A549 (cell line): ENCODE measurements around the gene KCNK2. TPM values are rescaled to one million over a fixed set of nuclear protein-coding genes. Genes with fewer than 3 reads are reported as not detected.

Experiments used
- ATAC-seq, 2 experiments: fragments of 200-7000 bp in 1 of 2; fragments of >200 bp in 1 of 2; cut with Nextera tagmentation in 1 of 2; cut with Tn5 transposase in 1 of 2; 3 replicates each; pipeline versions ENCODE4 v1.8.0 to v1.9.1; 2018 to 2020; ENCODE audit warnings: mild to moderate bottlenecking in 1 of 2, moderate library complexity in 1 of 2
- CTCF ChIA-PET: fragments of 300-600 bp; sonication (Branson Sonifier 250); formaldehyde crosslinking; extraction: SDS; loops from one replicate; lab custom pipeline; 2021; ENCODE audit warnings: antibody characterized with exemption, inconsistent platforms; lab: Yijun Ruan, JAX
- POLR2A ChIA-PET: fragments of 350-600 bp; formaldehyde crosslinking; extraction: SDS; loops from one replicate; lab custom pipeline; 2021; ENCODE audit warnings: antibody characterized with exemption, inconsistent platforms; lab: Yijun Ruan, JAX
- DNase-seq, 2 experiments: peaks; one replicate each; pipeline versions ENCODE4 v3.0.0 to v3.0.0-alpha.2; 2011 to 2016; ENCODE audit warnings: low read depth in 1 of 2, low spot score in 1 of 2
- FAIRE-seq: peaks from 2 replicates; lab custom pipeline; 2011; peaks lifted over from hg19 to GRCh38; lab: Jason Lieb, UNC
- H3K27ac ChIP-seq, 2 experiments: fragments of >200 bp; sonication (Bioruptor Twin); formaldehyde crosslinking; 3 replicates each; pipeline ENCODE4 v1.5.1; 2016 to 2017
- H3K4me1 ChIP-seq: fragments of >200 bp; sonication (Bioruptor Twin); formaldehyde crosslinking; 3 replicates; pipeline ENCODE4 v1.6.1; 2016
- H3K4me2 ChIP-seq: fragments of >200 bp; sonication (Bioruptor Twin); formaldehyde crosslinking; 3 replicates; pipeline ENCODE4 v1.6.1; 2016
- H3K4me3 ChIP-seq: fragments of >200 bp; sonication (Bioruptor Twin); formaldehyde crosslinking; 3 replicates; pipeline ENCODE4 v1.5.1; 2016
- H3K9me3 ChIP-seq: fragments of >200 bp; sonication (Bioruptor Twin); formaldehyde crosslinking; 3 replicates; pipeline ENCODE4 v1.6.1; 2016
- BHLHE40 ChIP-seq: IDR thresholded peaks from 2 replicates; pipeline ENCODE4 v1.6.1; 2012; ENCODE audit warnings: low read depth, low read length, inconsistent platforms
- CEBPB ChIP-seq, 2 experiments: fragments of >200 bp in 1 of 2; sonication (Bioruptor Twin) in 1 of 2; formaldehyde crosslinking in 1 of 2; IDR thresholded peaks; 2 replicates each; pipeline ENCODE4 v1.6.1; 2012 to 2016
- CHD2 ChIP-seq: fragments of 150-350 bp; IDR thresholded peaks from 2 replicates; pipeline ENCODE4 v1.6.1; 2014; ENCODE audit warnings: low read length; ENCODE audit not compliant: partially characterized antibody
- EHMT2 ChIP-seq: fragments of 200-600 bp; sonication (generic); IDR thresholded peaks from 2 replicates; pipeline ENCODE4 v1.6.1; 2016; ENCODE audit warnings: antibody characterized with exemption, low read depth, mild to moderate bottlenecking, moderate library complexity
- EP300 ChIP-seq, 2 experiments: fragments of >200 bp; sonication (Bioruptor Twin); formaldehyde crosslinking; IDR thresholded peaks; 2 replicates in 1 of 2; 3 replicates in 1 of 2; pipeline ENCODE4 v1.6.1; 2016 to 2017
- FOSB ChIP-seq: fragments of 250-450 bp; sonication (Bioruptor Pico); IDR thresholded peaks from 2 replicates; pipeline ENCODE4 v1.5.0; 2020; ENCODE audit warnings: mild to moderate bottlenecking, moderate library complexity
- HDAC2 ChIP-seq: fragments of 200-600 bp; sonication (generic); IDR thresholded peaks from 2 replicates; pipeline ENCODE4 v1.6.1; 2016
- HOXB13 ChIP-seq: fragments of 250-450 bp; sonication (Bioruptor Pico); IDR thresholded peaks from 2 replicates; pipeline ENCODE4 v1.5.0; 2020; ENCODE audit warnings: low read depth, mild to moderate bottlenecking, moderate library complexity
- HOXB5 ChIP-seq: fragments of 250-450 bp; sonication (Bioruptor Pico); IDR thresholded peaks from 2 replicates; pipeline ENCODE4 v1.5.0; 2020; ENCODE audit warnings: mild to moderate bottlenecking, moderate library complexity
- JUN ChIP-seq, 2 experiments: fragments of >200 bp; sonication (Bioruptor Twin); formaldehyde crosslinking; IDR thresholded peaks; 2 replicates in 1 of 2; 3 replicates in 1 of 2; pipeline ENCODE4 v1.6.1; 2016 to 2017
- NFE2L2 ChIP-seq: fragments of 150-350 bp; conservative IDR thresholded peaks from 2 replicates; pipeline ENCODE4 v1.6.1; 2014; ENCODE audit warnings: low read length
- NPAS2 ChIP-seq: fragments of 250-450 bp; sonication (Bioruptor Pico); IDR thresholded peaks from 2 replicates; pipeline ENCODE4 v1.8.0; 2022; ENCODE audit warnings: mild to moderate bottlenecking, moderate library complexity, borderline replicate concordance
- PBX3 ChIP-seq: IDR thresholded peaks from 2 replicates; pipeline ENCODE4 v1.6.1; 2012
- POLR2A ChIP-seq: IDR thresholded peaks from 2 replicates; pipeline ENCODE4 v1.6.1; 2012; ENCODE audit warnings: mild to moderate bottlenecking, low read length
- RARB ChIP-seq: fragments of 250-450 bp; sonication (Bioruptor Pico); IDR thresholded peaks from 2 replicates; pipeline ENCODE4 v1.8.0; 2021; ENCODE audit warnings: mild to moderate bottlenecking, moderate library complexity
- ZNF302 ChIP-seq: fragments of 250-450 bp; sonication (Bioruptor Pico); IDR thresholded peaks from 2 replicates; pipeline ENCODE4 v1.9.0; 2021; ENCODE audit warnings: inconsistent platforms, mild to moderate bottlenecking, moderate library complexity
- ZSCAN20 ChIP-seq: fragments of 250-450 bp; sonication (Bioruptor Pico); IDR thresholded peaks from 2 replicates; pipeline ENCODE4 v1.8.0; 2022; ENCODE audit warnings: mild to moderate bottlenecking, moderate library complexity
- WGBS: methylation state at CpG from one replicate; pipeline ENCODE4 v1.1.6; 2017; ENCODE audit errors: missing lambda C conversion rate; 5-methylcytosine and 5-hydroxymethylcytosine counted together
- polyA plus RNA-seq, 4 experiments: library from polyadenylated mRNA; depleted of rRNA in 3 of 4; stranded (reverse); fragments of >200 nt; fragmentation: RNase III in 1 of 4; extraction: RNeasy Plus Mini Kit Qiagen cat#74134 plus additional on column Dnase treatment in 1 of 4; gene quantifications; 2 replicates in 3 of 4; 3 replicates in 1 of 4; pipeline ENCODE4 v1.2.3, GENCODE V29; 2011 to 2017
- TF ChIP-seq, protein P1 (sequence below): fragments of 250-450 bp; sonication (Bioruptor Pico); IDR thresholded peaks from 2 replicates; pipeline ENCODE4 v1.5.0; 2020; ENCODE audit warnings: low read depth, mild to moderate bottlenecking, moderate library complexity
- TF ChIP-seq, protein P2 (sequence below): fragments of >200 bp; sonication (Bioruptor Twin); formaldehyde crosslinking; IDR thresholded peaks from 3 replicates; pipeline ENCODE4 v1.5.1; 2016
- TF ChIP-seq, protein P3 (sequence below): fragments of 200-600 bp; sonication (generic); IDR thresholded peaks from 2 replicates; pipeline ENCODE4 v1.6.1; 2016; ENCODE audit warnings: antibody characterized with exemption, mild to moderate bottlenecking, moderate library complexity
- TF ChIP-seq, protein P4 (sequence below): fragments of 250-450 bp; sonication (Bioruptor Pico); IDR thresholded peaks from 2 replicates; pipeline ENCODE4 v1.5.0; 2021; ENCODE audit warnings: mild to moderate bottlenecking, moderate library complexity, borderline replicate concordance

Gene KCNK2
- polyA plus RNA-seq, 2 of the 4 experiments (the other 2 are of a cell fraction): 0.04 TPM; not detected in 1

DNA sequence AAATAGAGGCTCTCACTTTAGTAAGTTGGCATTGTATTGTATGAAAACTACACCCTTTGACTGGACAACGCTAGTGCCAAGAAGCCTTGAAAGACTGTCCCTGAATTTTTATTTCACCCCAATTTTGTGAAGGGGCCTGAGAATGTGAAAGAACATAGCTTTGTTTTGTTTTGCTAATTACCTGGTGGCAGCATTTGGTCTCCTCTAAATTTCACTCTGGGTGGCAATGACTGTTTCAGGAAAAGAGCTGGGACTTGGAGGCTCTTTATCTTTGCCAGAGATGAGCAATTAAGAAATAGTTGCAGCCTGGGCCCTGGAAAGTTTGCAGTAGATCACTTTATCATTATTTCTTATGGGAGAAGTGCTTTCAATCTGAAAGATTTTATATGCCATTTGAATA is 117.6 kb downstream of the KCNK2 start (continued):
- no peak for TF ChIP-seq JUN (IDR thresholded peaks at IDR 0.05)
- TF ChIP-seq NFE2L2: no peak
- TF ChIP-seq EP300 (IDR thresholded peaks at IDR 0.05): no peak

- POLR2A ChIA-PET: no interaction called here
- ATAC-seq (no peak), FAIRE-seq (no peak), DNase-seq (no peak)
- no peaks in the 10 kb centered on the region for H3K4me1 ChIP-seq
- WGBS: 33% methylated on average over 2 of the region's 2 CpGs
- no peaks in the 10 kb centered on the region for H3K9me3 ChIP-seq
- H3K27ac ChIP-seq: no peak overlapping the region
- no peak overlapping the region for H3K4me3 ChIP-seq
- TF ChIP-seq, protein P1, sequence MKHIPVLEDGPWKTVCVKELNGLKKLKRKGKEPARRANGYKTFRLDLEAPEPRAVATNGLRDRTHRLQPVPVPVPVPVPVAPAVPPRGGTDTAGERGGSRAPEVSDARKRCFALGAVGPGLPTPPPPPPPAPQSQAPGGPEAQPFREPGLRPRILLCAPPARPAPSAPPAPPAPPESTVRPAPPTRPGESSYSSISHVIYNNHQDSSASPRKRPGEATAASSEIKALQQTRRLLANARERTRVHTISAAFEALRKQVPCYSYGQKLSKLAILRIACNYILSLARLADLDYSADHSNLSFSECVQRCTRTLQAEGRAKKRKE: no peak
- no peak for TF ChIP-seq ZNF302 (CRISPR knock-in tag)
- no peak for TF ChIP-seq CEBPB (IDR thresholded peaks at IDR 0.05)
- TF ChIP-seq PBX3: no peak
- TF ChIP-seq, protein P2, sequence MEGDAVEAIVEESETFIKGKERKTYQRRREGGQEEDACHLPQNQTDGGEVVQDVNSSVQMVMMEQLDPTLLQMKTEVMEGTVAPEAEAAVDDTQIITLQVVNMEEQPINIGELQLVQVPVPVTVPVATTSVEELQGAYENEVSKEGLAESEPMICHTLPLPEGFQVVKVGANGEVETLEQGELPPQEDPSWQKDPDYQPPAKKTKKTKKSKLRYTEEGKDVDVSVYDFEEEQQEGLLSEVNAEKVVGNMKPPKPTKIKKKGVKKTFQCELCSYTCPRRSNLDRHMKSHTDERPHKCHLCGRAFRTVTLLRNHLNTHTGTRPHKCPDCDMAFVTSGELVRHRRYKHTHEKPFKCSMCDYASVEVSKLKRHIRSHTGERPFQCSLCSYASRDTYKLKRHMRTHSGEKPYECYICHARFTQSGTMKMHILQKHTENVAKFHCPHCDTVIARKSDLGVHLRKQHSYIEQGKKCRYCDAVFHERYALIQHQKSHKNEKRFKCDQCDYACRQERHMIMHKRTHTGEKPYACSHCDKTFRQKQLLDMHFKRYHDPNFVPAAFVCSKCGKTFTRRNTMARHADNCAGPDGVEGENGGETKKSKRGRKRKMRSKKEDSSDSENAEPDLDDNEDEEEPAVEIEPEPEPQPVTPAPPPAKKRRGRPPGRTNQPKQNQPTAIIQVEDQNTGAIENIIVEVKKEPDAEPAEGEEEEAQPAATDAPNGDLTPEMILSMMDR: no peak
- no peak for TF ChIP-seq HDAC2
- TF ChIP-seq, all 56 proteins: peak for 0
- H3K4me2 ChIP-seq: no peak overlapping the region
- CTCF ChIA-PET: no interaction called here
These were observed 118.7 kb downstream of the KCNK2 start for GRCh38 chr1:215201283-215201682.

GRCh38 chr1:215202868-215203267 is 120.3 kb downstream of the KCNK2 start:
- POLR2A ChIA-PET: no interaction called here

More at GRCh38 chr1:215202868-215203267, 120.3 kb downstream of the KCNK2 start:
- H3K4me3 ChIP-seq: no peak overlapping the region
- no peaks in the 10 kb centered on the region for H3K9me3 ChIP-seq
- no peak for DNase-seq
- H3K4me2 ChIP-seq: no peak overlapping the region
- no peak for TF ChIP-seq HOXB5 (CRISPR knock-in tag)
- no peak for TF ChIP-seq RARB (CRISPR knock-in tag)
- no peak for TF ChIP-seq BHLHE40
- TF ChIP-seq, protein P3, sequence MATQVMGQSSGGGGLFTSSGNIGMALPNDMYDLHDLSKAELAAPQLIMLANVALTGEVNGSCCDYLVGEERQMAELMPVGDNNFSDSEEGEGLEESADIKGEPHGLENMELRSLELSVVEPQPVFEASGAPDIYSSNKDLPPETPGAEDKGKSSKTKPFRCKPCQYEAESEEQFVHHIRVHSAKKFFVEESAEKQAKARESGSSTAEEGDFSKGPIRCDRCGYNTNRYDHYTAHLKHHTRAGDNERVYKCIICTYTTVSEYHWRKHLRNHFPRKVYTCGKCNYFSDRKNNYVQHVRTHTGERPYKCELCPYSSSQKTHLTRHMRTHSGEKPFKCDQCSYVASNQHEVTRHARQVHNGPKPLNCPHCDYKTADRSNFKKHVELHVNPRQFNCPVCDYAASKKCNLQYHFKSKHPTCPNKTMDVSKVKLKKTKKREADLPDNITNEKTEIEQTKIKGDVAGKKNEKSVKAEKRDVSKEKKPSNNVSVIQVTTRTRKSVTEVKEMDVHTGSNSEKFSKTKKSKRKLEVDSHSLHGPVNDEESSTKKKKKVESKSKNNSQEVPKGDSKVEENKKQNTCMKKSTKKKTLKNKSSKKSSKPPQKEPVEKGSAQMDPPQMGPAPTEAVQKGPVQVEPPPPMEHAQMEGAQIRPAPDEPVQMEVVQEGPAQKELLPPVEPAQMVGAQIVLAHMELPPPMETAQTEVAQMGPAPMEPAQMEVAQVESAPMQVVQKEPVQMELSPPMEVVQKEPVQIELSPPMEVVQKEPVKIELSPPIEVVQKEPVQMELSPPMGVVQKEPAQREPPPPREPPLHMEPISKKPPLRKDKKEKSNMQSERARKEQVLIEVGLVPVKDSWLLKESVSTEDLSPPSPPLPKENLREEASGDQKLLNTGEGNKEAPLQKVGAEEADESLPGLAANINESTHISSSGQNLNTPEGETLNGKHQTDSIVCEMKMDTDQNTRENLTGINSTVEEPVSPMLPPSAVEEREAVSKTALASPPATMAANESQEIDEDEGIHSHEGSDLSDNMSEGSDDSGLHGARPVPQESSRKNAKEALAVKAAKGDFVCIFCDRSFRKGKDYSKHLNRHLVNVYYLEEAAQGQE: no peak
- no peak for TF ChIP-seq NPAS2 (CRISPR knock-in tag)
- no peak for TF ChIP-seq ZSCAN20 (CRISPR knock-in tag)
- TF ChIP-seq, protein P2: no peak
- TF ChIP-seq, protein P1: no peak
- no peak for TF ChIP-seq HOXB13 (CRISPR knock-in tag)
- TF ChIP-seq, protein P4, sequence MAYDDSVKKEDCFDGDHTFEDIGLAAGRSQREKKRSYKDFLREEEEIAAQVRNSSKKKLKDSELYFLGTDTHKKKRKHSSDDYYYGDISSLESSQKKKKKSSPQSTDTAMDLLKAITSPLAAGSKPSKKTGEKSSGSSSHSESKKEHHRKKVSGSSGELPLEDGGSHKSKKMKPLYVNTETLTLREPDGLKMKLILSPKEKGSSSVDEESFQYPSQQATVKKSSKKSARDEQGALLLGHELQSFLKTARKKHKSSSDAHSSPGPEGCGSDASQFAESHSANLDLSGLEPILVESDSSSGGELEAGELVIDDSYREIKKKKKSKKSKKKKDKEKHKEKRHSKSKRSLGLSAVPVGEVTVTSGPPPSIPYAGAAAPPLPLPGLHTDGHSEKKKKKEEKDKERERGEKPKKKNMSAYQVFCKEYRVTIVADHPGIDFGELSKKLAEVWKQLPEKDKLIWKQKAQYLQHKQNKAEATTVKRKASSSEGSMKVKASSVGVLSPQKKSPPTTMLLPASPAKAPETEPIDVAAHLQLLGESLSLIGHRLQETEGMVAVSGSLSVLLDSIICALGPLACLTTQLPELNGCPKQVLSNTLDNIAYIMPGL (CRISPR knock-in tag): no peak
- no peak for TF ChIP-seq PBX3
- TF ChIP-seq CHD2: no peak
- TF ChIP-seq ZNF302 (CRISPR knock-in tag): no peak
- TF ChIP-seq NFE2L2: no peak
- TF ChIP-seq FOSB (CRISPR knock-in tag): no peak
- TF ChIP-seq EHMT2: no peak
- no peak for TF ChIP-seq POLR2A
- TF ChIP-seq, all 56 proteins: peak for 0
- 10% methylated on average over 2 of the region's 2 CpGs for WGBS
- H3K4me1 ChIP-seq: no peaks in the 10 kb centered on the region
- FAIRE-seq (no peak), ATAC-seq (no peak)
- CTCF ChIA-PET: no interaction called here
- H3K27ac ChIP-seq: no peak overlapping the region
